GM12878 (cell line): Measurements from ENCODE around the gene MYO1H. TPM values are rescaled to one million over a fixed set of nuclear protein-coding genes. Genes with fewer than 3 reads are reported as not detected.

Experiments
- ATAC-seq: fragments of 200-7000 bp; cut with Tn5 transposase; 3 replicates; pipeline ENCODE4 v1.9.1; 2020; ENCODE audit warnings: mild to moderate bottlenecking, moderate library complexity
- BruUV-seq: library from RNA; stranded (reverse); fragments of 400-500 nt; replicated peaks from 2 replicates; lab custom pipeline; 2021; lab: Mats Ljungman, UMichigan
- CTCF ChIA-PET: fragments of 300-600 bp; sonication (Branson Sonifier 250); formaldehyde crosslinking; extraction: SDS; loops from one replicate; lab custom pipeline; 2021; ENCODE audit warnings: inconsistent platforms; lab: Yijun Ruan, JAX
- POLR2A ChIA-PET: fragments of 350-600 bp; formaldehyde crosslinking; extraction: SDS; loops from one replicate; lab custom pipeline; 2021; ENCODE audit warnings: inconsistent platforms; lab: Charles Lee
- RAD21 ChIA-PET: fragments of 300-600 bp; sonication (Branson Sonifier 250); formaldehyde crosslinking; loops from one replicate; lab custom pipeline; 2023; ENCODE audit warnings: antibody characterized with exemption; ENCODE audit not compliant: unreplicated experiment; lab: Charles Lee
- SMC1A ChIA-PET: fragments of 300-600 bp; sonication (Branson Sonifier 250); formaldehyde crosslinking; loops from one replicate; lab custom pipeline; 2023; ENCODE audit not compliant: unreplicated experiment, uncharacterized antibody; lab: Charles Lee
- DNase-seq: peaks from one replicate; pipeline ENCODE4 v3.0.0-alpha.2; 2011; ENCODE audit warnings: low read depth, low spot score
- FAIRE-seq: peaks from 3 replicates; lab custom pipeline; 2011; peaks lifted over from hg19 to GRCh38; lab: Jason Lieb, UNC
- H2AFZ ChIP-seq: 2 replicates; pipeline ENCODE4 v1.6.0; 2011; ENCODE audit warnings: low read depth, low read length, control low read depth; ENCODE audit not compliant: control insufficient read depth
- H3K27ac ChIP-seq: 2 replicates; pipeline ENCODE4 v1.5.1; 2011; ENCODE audit warnings: control low read depth; ENCODE audit not compliant: control insufficient read depth, insufficient read depth
- H3K27me3 ChIP-seq, 2 experiments: replicated peaks in 1 of 2; 2 replicates each; pipeline versions ENCODE4 v1.6.0 to v1.6.1; 2011; ENCODE audit warnings: low read length in 1 of 2; ENCODE audit not compliant: control insufficient read depth in 2 of 2, insufficient read depth in 2 of 2
- H3K36me3 ChIP-seq, 2 experiments: 2 replicates each; pipeline ENCODE4 v1.5.1; 2011; ENCODE audit warnings: low read length in 1 of 2; ENCODE audit not compliant: control insufficient read depth in 2 of 2, insufficient read depth in 2 of 2
- H3K4me1 ChIP-seq: 2 replicates; pipeline ENCODE4 v1.6.1; 2011; ENCODE audit warnings: mild to moderate bottlenecking, low read length, moderate library complexity, mixed read lengths; ENCODE audit not compliant: control insufficient read depth, insufficient read depth
- H3K4me2 ChIP-seq: 2 replicates; pipeline ENCODE4 v1.6.0; 2011; ENCODE audit warnings: control low read depth; ENCODE audit not compliant: control insufficient read depth, insufficient read depth
- H3K4me3 ChIP-seq: fragments of 200-600 bp; sonication (generic); 2 replicates; pipeline ENCODE4 v1.5.1; 2016
- H3K79me2 ChIP-seq: 2 replicates; pipeline ENCODE4 v1.6.0; 2011; ENCODE audit warnings: low read length; ENCODE audit not compliant: control insufficient read depth, insufficient read depth
- H3K9ac ChIP-seq: 2 replicates; pipeline ENCODE4 v1.8.0; 2011; ENCODE audit warnings: low read length, control low read depth, mixed read lengths; ENCODE audit not compliant: control insufficient read depth, insufficient read depth
- H3K9me3 ChIP-seq: replicated peaks from 3 replicates; pipeline ENCODE4 v1.5.1; 2011; ENCODE audit warnings: mild to moderate bottlenecking, low read length; ENCODE audit not compliant: control insufficient read depth, insufficient read depth
- H4K20me1 ChIP-seq: 2 replicates; pipeline ENCODE4 v1.6.0; 2011; ENCODE audit not compliant: control insufficient read depth, insufficient read depth
- ATF7 ChIP-seq: fragments of 450-650 bp; IDR thresholded peaks from 2 replicates; pipeline ENCODE4 v1.6.1; 2016; ENCODE audit warnings: low read depth, mild to moderate bottlenecking
- E2F4 ChIP-seq: IDR thresholded peaks from 2 replicates; pipeline ENCODE4 v1.6.1; 2012; ENCODE audit warnings: low read depth, low read length, improper control_type of control experiment
- EGR1 ChIP-seq, 2 experiments: IDR thresholded peaks; 1 replicate in 1 of 2; 2 replicates in 1 of 2; pipeline ENCODE4 v1.6.1; 2011 to 2012; ENCODE audit warnings: low read depth in 2 of 2, low read length in 2 of 2, borderline replicate concordance in 1 of 2, mild to moderate bottlenecking in 1 of 2, moderate library complexity in 1 of 2
- MLLT1 ChIP-seq: fragments of 450-650 bp; IDR thresholded peaks from 2 replicates; pipeline ENCODE4 v1.6.1; 2016; ENCODE audit warnings: mild to moderate bottlenecking
- PBX3 ChIP-seq: IDR thresholded peaks from 2 replicates; pipeline ENCODE4 v1.6.1; 2011; ENCODE audit warnings: mild to moderate bottlenecking, low read depth, low read length, moderate library complexity; ENCODE audit not compliant: insufficient replicate concordance
- POLR2A ChIP-seq: IDR thresholded peaks from 2 replicates; pipeline ENCODE4 v1.6.1; 2011; ENCODE audit warnings: low read depth, mild to moderate bottlenecking, low read length
- RCOR1 ChIP-seq: conservative IDR thresholded peaks from 2 replicates; pipeline ENCODE4 v1.6.1; 2012; ENCODE audit warnings: low read depth, low read length, improper control_type of control experiment
- SIX5 ChIP-seq: IDR thresholded peaks from 2 replicates; pipeline ENCODE4 v1.6.1; 2011; ENCODE audit warnings: mild to moderate bottlenecking, low read depth, low read length, moderate library complexity; ENCODE audit not compliant: severe bottlenecking
- SRF ChIP-seq, 2 experiments: IDR thresholded peaks; 2 replicates each; pipeline ENCODE4 v1.6.1; 2011; ENCODE audit warnings: low read depth in 2 of 2, low read length in 2 of 2, mild to moderate bottlenecking in 1 of 2, moderate library complexity in 1 of 2
- ZBTB11 ChIP-seq: fragments of 450-650 bp; formaldehyde crosslinking; IDR thresholded peaks from 2 replicates; pipeline ENCODE4 v1.5.0; 2022; ENCODE audit warnings: mild to moderate bottlenecking, missing genetic modification characterization
- ZBTB33 ChIP-seq: fragments of 450-650 bp; IDR thresholded peaks from 2 replicates; pipeline ENCODE4 v1.6.1; 2017; ENCODE audit warnings: mild to moderate bottlenecking
- WGBS: methylation state at CpG from one replicate; pipeline ENCODE4 v1.1.6; 2016; ENCODE audit warnings: low lambda C conversion rate; ENCODE audit not compliant: insufficient replicate concordance, insufficient coverage; ENCODE audit errors: missing lambda C conversion rate; 5-methylcytosine and 5-hydroxymethylcytosine counted together
- in situ Hi-C: fragments of 300-500 bp; cut with MboI; formaldehyde crosslinking; loops from 9 replicates; pipeline ENCODE4 v1.14.3; 2018; ENCODE audit warnings: mixed read lengths
- intact Hi-C: fragments of 100-400 bp; cut with micrococcal nuclease; formaldehyde crosslinking; loops from one replicate; pipeline ENCODE4 v1.14.2; 2022; ENCODE audit not compliant: unreplicated experiment
- polyA plus RNA-seq, 11 experiments: library from polyadenylated mRNA; depleted of rRNA in 4 of 11; unstranded in 6 of 11; stranded (reverse) in 5 of 11; fragments of >200 nt; fragmentation: Nextera tagmentation in 4 of 11; fragmentation: Illumina TruSeq in 1 of 11; extraction: Ambion mirVana in 4 of 11; extraction: Trizol in 1 of 11; gene quantifications; 1 replicate in 1 of 11; 2 replicates in 10 of 11; pipeline versions ENCODE4 v1.2.1 to v1.2.3, GENCODE V29; 2011 to 2016; ENCODE audit warnings: inconsistent platforms in 2 of 11, missing spikeins in 2 of 11, low read depth in 1 of 11
- total RNA-seq, 4 experiments: library from RNA; depleted of rRNA in 3 of 4; stranded (reverse); fragments of >200 nt in 3 of 4; fragmentation: Illumina TruSeq in 1 of 4; extraction: Trizol in 1 of 4; gene quantifications; 2 replicates each; pipeline versions ENCODE4 v1.2.1 to v1.2.3, GENCODE V29; 2013 to 2021

MYO1H gene
- total and polyA plus RNA-seq, 10 of the 15 experiments (the other 5 are each of a cell fraction or from before 2014, with no cell fraction given) = 0.05 TPM; not detected in 9

GRCh38 chr12:109489016-109489954, 141.6 kb downstream of the MYO1H start:
- SMC1A ChIA-PET = no interaction called here
- no peak for FAIRE-seq
- ATAC-seq = no peak
- intact Hi-C loops (no loop called here), in situ Hi-C loops (no loop called here)
- Histone ChIP-seq H4K20me1 (no peaks in the 10 kb centered on the region), H3K4me1 (no peaks in the 10 kb centered on the region), H3K4me2 (no peak overlapping the region), H3K9ac (no peak overlapping the region), H3K4me3 (no peak overlapping the region), H3K9me3 (no peaks in the 10 kb centered on the region), H2AFZ (no peak overlapping the region), H3K79me2 (no peaks in the 10 kb centered on the region), H3K27ac (no peak overlapping the region), H3K36me3 (peaks cover 4 to 17% of the 10 kb centered on the region in 2 experiments), H3K27me3 (no peaks in the 10 kb centered on the region)
- no peak for DNase-seq
- RAD21 ChIA-PET = no interaction called here
- CTCF ChIA-PET = no interaction called here
- no TSS peak for BruUV-seq
- WGBS = 93% methylated on average over 14 of the region's 14 CpGs
- POLR2A ChIA-PET = no interaction called here
- TF ChIP-seq SIX5 (no peak), ZBTB33 (no peak), EGR1 (IDR thresholded peaks at IDR 0.05; ENCODE audit: borderline replicate concordance in 1 of 2, low read depth in 2 of 2, low read length in 2 of 2) (no peak), SRF (IDR thresholded peaks at IDR 0.05; ENCODE audit: low read depth in 2 of 2, low read length in 2 of 2) (no peak), E2F4 (no peak), ZBTB11 (CRISPR knock-in tag) (no peak), POLR2A (no peak), PBX3 (no peak), RCOR1 (no peak), MLLT1 (no peak), ATF7 (no peak)
